GM12865 (cell line): ENCODE data around the gene TSHZ2.

Experiments
- DNase-seq: peaks from one replicate; pipeline ENCODE4 v3.0.0; 2010; ENCODE audit warnings: low read depth
- H3K4me3 ChIP-seq: 2 replicates; pipeline ENCODE4 v1.5.1; 2011; ENCODE audit warnings: mild to moderate bottlenecking, low read depth, low read length, control low read depth
- CTCF ChIP-seq: IDR thresholded peaks from 2 replicates; pipeline ENCODE4 v1.5.1; 2011; ENCODE audit warnings: low read length, control low read depth, low read depth, inconsistent platforms; ENCODE audit not compliant: insufficient read depth; ENCODE audit errors: missing control alignments

The TSHZ2 gene

GRCh38 chr20:53097791-53098190, 125.6 kb downstream of the TSHZ2 start:
- no peak overlapping the region for H3K4me3 ChIP-seq
- no peak for DNase-seq
- no peak for TF ChIP-seq CTCF

- H3K4me3 ChIP-seq = no peak overlapping the region
- no peak for TF ChIP-seq CTCF
- DNase-seq = no peak
Measured at GRCh38 chr20:53098621-53099020, 126.5 kb downstream of the TSHZ2 start.

- no peak overlapping the region for H3K4me3 ChIP-seq
- TF ChIP-seq CTCF = no peak
Measured at GRCh38 chr20:53099856-53100255, 127.7 kb downstream of the TSHZ2 start.

GRCh38 chr20:53100476-53100911, 128.3 kb downstream of the TSHZ2 start:
- no peak for TF ChIP-seq CTCF
- no peak for DNase-seq
- H3K4me3 ChIP-seq = no peak overlapping the region

More at GRCh38 chr20:53099856-53100255, 127.7 kb downstream of the TSHZ2 start:
- DNase-seq = no peak

- DNase-seq = no peak
- no peak for TF ChIP-seq CTCF
- no peak overlapping the region for H3K4me3 ChIP-seq
Measured at GRCh38 chr20:53101992-53102760, 130.0 kb downstream of the TSHZ2 start.

GRCh38 chr20:53103124-53103523, 131.0 kb downstream of the TSHZ2 start:
- no peak for DNase-seq
- no peak for TF ChIP-seq CTCF
- H3K4me3 ChIP-seq = no peak overlapping the region

GRCh38 chr20:53104884-53105283, 132.7 kb downstream of the TSHZ2 start:
- DNase-seq = no peak
- H3K4me3 ChIP-seq = no peak overlapping the region
- no peak for TF ChIP-seq CTCF
